NCI-H1092 treated with DMSO at 0.1 percent for 48 hours (cell line): ENCODE results near the gene DNAH7.
"Not testable (repeated sequence)": the region's sequence is repeated elsewhere in the genome, so short reads cannot be mapped to it uniquely, and the experiment has no call there.

Experiments used
- DNase-seq: peaks from one replicate; lab custom pipeline; 2025; lab: John Stamatoyannopoulos, UW

The DNAH7 gene

GRCh38 chr2:196068271-196069209 is at the start of gene DNAH7:
DNAH7 (minus strand) TSS chr2:196068837; CDS start chr2:196068711, 126 bp downstream.
- DNase-seq: peak; percentile 81

GRCh38 chr2:196117214-196117705 is 48.6 kb upstream of the DNAH7 start:
- no peak for DNase-seq

GRCh38 chr2:196113061-196113974 is 44.7 kb upstream of the DNAH7 start:
- no peak for DNase-seq

GRCh38 chr2:196112418-196113034 is 43.9 kb upstream of the DNAH7 start:
- DNase-seq: no peak

- DNase-seq: no peak
These were observed 40.0 kb upstream of the DNAH7 start for GRCh38 chr2:196108604-196109003.

GRCh38 chr2:196105951-196106350 is 37.3 kb upstream of the DNAH7 start:
- no peak for DNase-seq

GRCh38 chr2:196104066-196104465 is 35.4 kb upstream of the DNAH7 start:
- DNase-seq: no peak

- DNase-seq: no peak
These were observed 35.0 kb upstream of the DNAH7 start for GRCh38 chr2:196103626-196104025.

- DNase-seq: no peak
These were observed 32.8 kb upstream of the DNAH7 start for GRCh38 chr2:196101325-196101991.

GRCh38 chr2:196099916-196100315 is 31.3 kb upstream of the DNAH7 start:
- DNase-seq: no peak

GRCh38 chr2:196097864-196098660 is 29.4 kb upstream of the DNAH7 start:
- DNase-seq: no peak

- DNase-seq: no peak
These were observed 28.5 kb upstream of the DNAH7 start for GRCh38 chr2:196096982-196097745.

GRCh38 chr2:196096264-196096663 is 27.6 kb upstream of the DNAH7 start:
- DNase-seq: no peak

GRCh38 chr2:196089448-196089847 is 20.8 kb upstream of the DNAH7 start:
- not testable (repeated sequence) for DNase-seq

GRCh38 chr2:196088203-196088602 is 19.6 kb upstream of the DNAH7 start:
- peak; percentile 10 for DNase-seq

GRCh38 chr2:196086517-196087368 is 18.1 kb upstream of the DNAH7 start:
- DNase-seq: no peak

GRCh38 chr2:196083601-196084000 is 15.0 kb upstream of the DNAH7 start:
- DNase-seq: no peak

- no peak for DNase-seq
These were observed 11.9 kb upstream of the DNAH7 start for GRCh38 chr2:196080526-196080925.

GRCh38 chr2:196079052-196079451 is 10.4 kb upstream of the DNAH7 start:
- no peak for DNase-seq
